ENCODE measurements around the gene HAX1. TPM values are rescaled to one million over a fixed set of nuclear protein-coding genes. Genes with fewer than 3 reads are reported as not detected.

The HAX1 gene
- total and polyA plus RNA-seq, 2 experiments from 2014 or later = 73.2 to 92.0 TPM

- DNase-seq (ENCODE audit: low spot score) = no peak
- peaks cover 8% of the 10 kb centered on the region for H3K4me1 Mint-ChIP-seq
- no peaks in the 10 kb centered on the region; the same call in 2 of the 3 replicates for H3K36me3 Mint-ChIP-seq (ENCODE audit: low read depth)
- H3K36me3 ChIP-seq (ENCODE audit: insufficient read depth) = no peaks in the 10 kb centered on the region
- peak within 1 kb of the TSS; percentile 28; the same call in 1 of the 3 replicates for H3K4me3 Mint-ChIP-seq
- peaks cover 17% of the 10 kb centered on the region; the same call in 2 of the 3 replicates for H3K9me3 Mint-ChIP-seq
- H2AFZ ChIP-seq = no peak within 1 kb of the TSS
- no peaks in the 10 kb centered on the region for H3K79me2 ChIP-seq (replicated peaks; ENCODE audit: insufficient read depth)
- no peaks in the 10 kb centered on the region for H3K9me2 ChIP-seq (ENCODE audit: insufficient read depth)
- no peak within 1 kb of the TSS for H3K27ac Mint-ChIP-seq
- no peaks in the 10 kb centered on the region for H3K27me3 ChIP-seq (ENCODE audit: insufficient read depth)
- peaks cover 10% of the 10 kb centered on the region for H3K27me3 Mint-ChIP-seq (ENCODE audit: insufficient read depth, low read depth, poor library complexity)
- H3K4me1 ChIP-seq (ENCODE audit: insufficient read depth) = peaks cover 5% of the 10 kb centered on the region; the same call in 1 of the 2 replicates
- ATAC-seq = no peak
- H3F3A ChIP-seq (replicated peaks; ENCODE audit: low read depth) = 0 out of 2 replicates have a peak, but pooled peaks cover 1% of the 10 kb centered on the region
- TF ChIP-seq ZNF114 (CRISPR knock-in tag; IDR thresholded peaks at IDR 0.05) = no peak
- TF ChIP-seq, protein P1, sequence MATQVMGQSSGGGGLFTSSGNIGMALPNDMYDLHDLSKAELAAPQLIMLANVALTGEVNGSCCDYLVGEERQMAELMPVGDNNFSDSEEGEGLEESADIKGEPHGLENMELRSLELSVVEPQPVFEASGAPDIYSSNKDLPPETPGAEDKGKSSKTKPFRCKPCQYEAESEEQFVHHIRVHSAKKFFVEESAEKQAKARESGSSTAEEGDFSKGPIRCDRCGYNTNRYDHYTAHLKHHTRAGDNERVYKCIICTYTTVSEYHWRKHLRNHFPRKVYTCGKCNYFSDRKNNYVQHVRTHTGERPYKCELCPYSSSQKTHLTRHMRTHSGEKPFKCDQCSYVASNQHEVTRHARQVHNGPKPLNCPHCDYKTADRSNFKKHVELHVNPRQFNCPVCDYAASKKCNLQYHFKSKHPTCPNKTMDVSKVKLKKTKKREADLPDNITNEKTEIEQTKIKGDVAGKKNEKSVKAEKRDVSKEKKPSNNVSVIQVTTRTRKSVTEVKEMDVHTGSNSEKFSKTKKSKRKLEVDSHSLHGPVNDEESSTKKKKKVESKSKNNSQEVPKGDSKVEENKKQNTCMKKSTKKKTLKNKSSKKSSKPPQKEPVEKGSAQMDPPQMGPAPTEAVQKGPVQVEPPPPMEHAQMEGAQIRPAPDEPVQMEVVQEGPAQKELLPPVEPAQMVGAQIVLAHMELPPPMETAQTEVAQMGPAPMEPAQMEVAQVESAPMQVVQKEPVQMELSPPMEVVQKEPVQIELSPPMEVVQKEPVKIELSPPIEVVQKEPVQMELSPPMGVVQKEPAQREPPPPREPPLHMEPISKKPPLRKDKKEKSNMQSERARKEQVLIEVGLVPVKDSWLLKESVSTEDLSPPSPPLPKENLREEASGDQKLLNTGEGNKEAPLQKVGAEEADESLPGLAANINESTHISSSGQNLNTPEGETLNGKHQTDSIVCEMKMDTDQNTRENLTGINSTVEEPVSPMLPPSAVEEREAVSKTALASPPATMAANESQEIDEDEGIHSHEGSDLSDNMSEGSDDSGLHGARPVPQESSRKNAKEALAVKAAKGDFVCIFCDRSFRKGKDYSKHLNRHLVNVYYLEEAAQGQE (IDR thresholded peaks at IDR 0.05; ENCODE audit: unreplicated experiment) = no peak
- TF ChIP-seq ZNF331 (CRISPR knock-in tag; IDR thresholded peaks at IDR 0.05; ENCODE audit: low read depth) = no peak
- TF ChIP-seq POLR2AphosphoS5 (IDR thresholded peaks at IDR 0.05; ENCODE audit: low read depth) = no peak
- TF ChIP-seq, protein P2, sequence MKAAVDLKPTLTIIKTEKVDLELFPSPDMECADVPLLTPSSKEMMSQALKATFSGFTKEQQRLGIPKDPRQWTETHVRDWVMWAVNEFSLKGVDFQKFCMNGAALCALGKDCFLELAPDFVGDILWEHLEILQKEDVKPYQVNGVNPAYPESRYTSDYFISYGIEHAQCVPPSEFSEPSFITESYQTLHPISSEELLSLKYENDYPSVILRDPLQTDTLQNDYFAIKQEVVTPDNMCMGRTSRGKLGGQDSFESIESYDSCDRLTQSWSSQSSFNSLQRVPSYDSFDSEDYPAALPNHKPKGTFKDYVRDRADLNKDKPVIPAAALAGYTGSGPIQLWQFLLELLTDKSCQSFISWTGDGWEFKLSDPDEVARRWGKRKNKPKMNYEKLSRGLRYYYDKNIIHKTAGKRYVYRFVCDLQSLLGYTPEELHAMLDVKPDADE (IDR thresholded peaks at IDR 0.05) = no peak
- TF ChIP-seq STAT1 (IDR thresholded peaks at IDR 0.05; ENCODE audit: unreplicated experiment) = no peak
- no peak for TF ChIP-seq EZH2phosphoT487 (IDR thresholded peaks at IDR 0.05; ENCODE audit: unreplicated experiment)
- TF ChIP-seq CREB1 (CRISPR knock-in tag; IDR thresholded peaks at IDR 0.05; ENCODE audit: low read depth) = no peak
- no peak for TF ChIP-seq EZH2 (IDR thresholded peaks at IDR 0.05; ENCODE audit: low read depth, unreplicated experiment)
- no peak for TF ChIP-seq JUNB (IDR thresholded peaks at IDR 0.05; ENCODE audit: unreplicated experiment)
- TF ChIP-seq ZNF462 (CRISPR knock-in tag; IDR thresholded peaks at IDR 0.05) = no peak
- TF ChIP-seq, protein P3, sequence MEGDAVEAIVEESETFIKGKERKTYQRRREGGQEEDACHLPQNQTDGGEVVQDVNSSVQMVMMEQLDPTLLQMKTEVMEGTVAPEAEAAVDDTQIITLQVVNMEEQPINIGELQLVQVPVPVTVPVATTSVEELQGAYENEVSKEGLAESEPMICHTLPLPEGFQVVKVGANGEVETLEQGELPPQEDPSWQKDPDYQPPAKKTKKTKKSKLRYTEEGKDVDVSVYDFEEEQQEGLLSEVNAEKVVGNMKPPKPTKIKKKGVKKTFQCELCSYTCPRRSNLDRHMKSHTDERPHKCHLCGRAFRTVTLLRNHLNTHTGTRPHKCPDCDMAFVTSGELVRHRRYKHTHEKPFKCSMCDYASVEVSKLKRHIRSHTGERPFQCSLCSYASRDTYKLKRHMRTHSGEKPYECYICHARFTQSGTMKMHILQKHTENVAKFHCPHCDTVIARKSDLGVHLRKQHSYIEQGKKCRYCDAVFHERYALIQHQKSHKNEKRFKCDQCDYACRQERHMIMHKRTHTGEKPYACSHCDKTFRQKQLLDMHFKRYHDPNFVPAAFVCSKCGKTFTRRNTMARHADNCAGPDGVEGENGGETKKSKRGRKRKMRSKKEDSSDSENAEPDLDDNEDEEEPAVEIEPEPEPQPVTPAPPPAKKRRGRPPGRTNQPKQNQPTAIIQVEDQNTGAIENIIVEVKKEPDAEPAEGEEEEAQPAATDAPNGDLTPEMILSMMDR (conservative IDR thresholded peaks at IDR 0.05; ENCODE audit: low read depth in 2 of 2) = no peak
- TF ChIP-seq NANOG (IDR thresholded peaks at IDR 0.05; ENCODE audit: borderline replicate concordance) = no peak
- no peak within 1 kb of the TSS for H3K4me2 ChIP-seq
- no peak within 1 kb of the TSS for H3K4me3 ChIP-seq
- no peaks in the 10 kb centered on the region for H4K20me1 ChIP-seq (replicated peaks; ENCODE audit: insufficient read depth)
- no peak within 1 kb of the TSS for H3K27ac ChIP-seq (ENCODE audit: low read depth)
These were observed 48.6 kb downstream of the HAX1 start, which contains the start of gene AQP10 for GRCh38 chr1:154320882-154321608. TSS of gene AQP10 (plus strand) at chr1:154321093. CDS start at chr1:154321156, 63 bp downstream.
